A673 (cell line): Measurements from ENCODE around the gene GPR68. TPM values are rescaled to one million over a fixed set of nuclear protein-coding genes. Genes with fewer than 3 reads are reported as not detected.
"Not testable (repeated sequence)": the region's sequence is repeated elsewhere in the genome, so short reads cannot be mapped to it uniquely, and the experiment has no call there.

Experiments
- BruUV-seq: library from RNA; stranded (reverse); fragments of 400-500 nt; replicated peaks from 2 replicates; lab custom pipeline; 2021; lab: Mats Ljungman, UMichigan
- CTCF ChIA-PET: fragments of 300-600 bp; sonication (Branson Sonifier 250); formaldehyde crosslinking; loops from one replicate; lab custom pipeline; 2022; ENCODE audit warnings: antibody characterized with exemption; lab: Charles Lee
- POLR2A ChIA-PET: fragments of 300-600 bp; sonication (Branson Sonifier 250); formaldehyde crosslinking; loops from one replicate; lab custom pipeline; 2022; ENCODE audit warnings: antibody characterized with exemption; ENCODE audit not compliant: low non-redundant PET; lab: Charles Lee
- DNase-seq: peaks from one replicate; pipeline ENCODE4 v3.0.0-alpha.2; 2015; ENCODE audit warnings: low spot score
- H3K27ac ChIP-seq: fragments of 200-600 bp; sonication (generic); 2 replicates; pipeline ENCODE4 v1.5.1; 2016; ENCODE audit warnings: mixed run types, low read depth, mild to moderate bottlenecking, mixed read lengths, antibody characterized with exemption, low read length; ENCODE audit not compliant: poor library complexity, severe bottlenecking
- H3K27me3 ChIP-seq: fragments of 200-600 bp; sonication (generic); replicated peaks from 2 replicates; pipeline ENCODE4 v1.6.1; 2017; ENCODE audit warnings: mixed run types, low read depth, mild to moderate bottlenecking, mixed read lengths, antibody characterized with exemption, low read length; ENCODE audit not compliant: insufficient read depth, poor library complexity
- H3K36me3 ChIP-seq: fragments of 200-600 bp; sonication (generic); 2 replicates; pipeline ENCODE4 v1.6.1; 2016; ENCODE audit warnings: mixed run types, mild to moderate bottlenecking, mixed read lengths, antibody characterized with exemption, low read length; ENCODE audit not compliant: insufficient read depth, poor library complexity, severe bottlenecking
- H3K4me1 ChIP-seq: fragments of 200-600 bp; sonication (generic); 2 replicates; pipeline ENCODE4 v1.6.1; 2017; ENCODE audit warnings: mixed run types, mild to moderate bottlenecking, mixed read lengths, antibody characterized with exemption, low read length; ENCODE audit not compliant: insufficient read depth, poor library complexity, severe bottlenecking
- H3K4me3 ChIP-seq: fragments of 200-600 bp; sonication (generic); 2 replicates; pipeline ENCODE4 v1.5.1; 2016; ENCODE audit warnings: low read depth, mixed run types, mild to moderate bottlenecking, mixed read lengths, low read length; ENCODE audit not compliant: poor library complexity, severe bottlenecking
- H3K9me3 ChIP-seq: fragments of 200-600 bp; sonication (generic); 2 replicates; pipeline ENCODE4 v1.6.1; 2016; ENCODE audit warnings: mixed run types, low read depth, mild to moderate bottlenecking, mixed read lengths, antibody characterized with exemption, low read length; ENCODE audit not compliant: poor library complexity, severe bottlenecking
- EZH2 ChIP-seq: fragments of 200-600 bp; sonication (generic); IDR thresholded peaks from 2 replicates; pipeline ENCODE4 v1.6.1; 2017; ENCODE audit warnings: borderline replicate concordance, low read depth, mild to moderate bottlenecking, mixed read lengths, antibody characterized with exemption, low read length; ENCODE audit not compliant: poor library complexity, severe bottlenecking
- intact Hi-C: fragments of 100-400 bp; cut with micrococcal nuclease; formaldehyde crosslinking; loops from one replicate; pipeline ENCODE4 v1.10.0; 2022; ENCODE audit not compliant: unreplicated experiment
- total RNA-seq: library from RNA; stranded (reverse); gene quantifications from 2 replicates; pipeline ENCODE4 v1.2.3, GENCODE V29; 2021
- TF ChIP-seq, protein P1 (sequence below): fragments of 300-800, 200-600 bp; sonication (generic); conservative IDR thresholded peaks from 2 replicates; pipeline ENCODE4 v1.5.1; 2017; ENCODE audit warnings: low read depth, mild to moderate bottlenecking, antibody characterized with exemption, low read length, moderate library complexity, mixed read lengths

The GPR68 gene
- total RNA-seq, 1 experiment from 2014 or later, result 0.30 TPM

DNA sequence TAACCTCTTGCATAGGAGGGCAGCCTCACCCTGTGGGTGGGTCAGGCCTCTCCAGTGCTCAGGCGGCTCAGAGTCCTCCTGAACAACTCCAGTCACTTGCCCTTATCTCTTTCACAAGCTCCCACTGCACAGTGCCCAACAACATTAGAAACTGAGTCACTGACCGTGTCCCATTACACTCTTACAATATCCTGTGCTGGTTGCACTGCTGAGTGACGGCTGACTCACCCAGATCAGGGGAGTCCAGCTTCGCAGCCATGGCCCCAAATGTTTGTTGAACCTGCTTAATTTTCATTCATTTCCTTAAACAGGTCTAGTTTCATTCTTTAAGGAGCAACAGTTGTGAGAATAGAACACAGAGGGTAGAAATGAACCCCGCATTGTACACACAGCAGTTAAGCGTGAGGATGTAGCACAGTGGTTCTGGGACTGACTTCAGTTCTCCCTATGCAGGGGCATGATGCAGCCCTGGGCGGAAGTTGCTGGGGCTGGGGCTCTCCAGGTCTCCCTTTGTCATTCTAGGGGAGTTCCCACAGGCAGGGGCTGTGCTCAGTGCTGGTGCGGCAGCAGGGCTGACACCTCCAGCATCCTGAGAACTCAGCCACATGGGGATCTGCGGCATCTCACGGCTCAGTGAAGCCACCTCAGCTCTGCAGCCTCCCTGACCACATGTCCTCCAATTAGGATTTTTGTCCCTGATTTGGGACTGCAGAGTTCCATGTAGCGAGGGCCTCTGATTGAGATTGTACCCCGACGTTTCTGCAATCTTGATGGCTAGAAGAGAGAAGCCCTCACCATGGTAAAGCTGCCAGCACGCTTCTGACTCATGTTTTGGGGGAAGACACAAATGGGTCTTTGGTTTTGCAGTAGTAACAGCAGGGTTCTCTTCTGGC lies 16.1 kb downstream of the GPR68 start:
- H3K4me3 ChIP-seq, result no peak overlapping the region
- ChIA-PET POLR2A (no interaction called here), CTCF (interaction anchor here (1.1 kb wide), 1 partner anchor 26 kb away, joined by 4 read pairs; no protein-coding TSS in a partner anchor)
- no TSS peak for BruUV-seq
- DNase-seq, result no peak
- no peaks in the 10 kb centered on the region for H3K27me3 ChIP-seq
- intact Hi-C loops, result no loop called here
- H3K36me3 ChIP-seq, result no peaks in the 10 kb centered on the region
- H3K4me1 ChIP-seq, result no peaks in the 10 kb centered on the region
- TF ChIP-seq, protein P1, sequence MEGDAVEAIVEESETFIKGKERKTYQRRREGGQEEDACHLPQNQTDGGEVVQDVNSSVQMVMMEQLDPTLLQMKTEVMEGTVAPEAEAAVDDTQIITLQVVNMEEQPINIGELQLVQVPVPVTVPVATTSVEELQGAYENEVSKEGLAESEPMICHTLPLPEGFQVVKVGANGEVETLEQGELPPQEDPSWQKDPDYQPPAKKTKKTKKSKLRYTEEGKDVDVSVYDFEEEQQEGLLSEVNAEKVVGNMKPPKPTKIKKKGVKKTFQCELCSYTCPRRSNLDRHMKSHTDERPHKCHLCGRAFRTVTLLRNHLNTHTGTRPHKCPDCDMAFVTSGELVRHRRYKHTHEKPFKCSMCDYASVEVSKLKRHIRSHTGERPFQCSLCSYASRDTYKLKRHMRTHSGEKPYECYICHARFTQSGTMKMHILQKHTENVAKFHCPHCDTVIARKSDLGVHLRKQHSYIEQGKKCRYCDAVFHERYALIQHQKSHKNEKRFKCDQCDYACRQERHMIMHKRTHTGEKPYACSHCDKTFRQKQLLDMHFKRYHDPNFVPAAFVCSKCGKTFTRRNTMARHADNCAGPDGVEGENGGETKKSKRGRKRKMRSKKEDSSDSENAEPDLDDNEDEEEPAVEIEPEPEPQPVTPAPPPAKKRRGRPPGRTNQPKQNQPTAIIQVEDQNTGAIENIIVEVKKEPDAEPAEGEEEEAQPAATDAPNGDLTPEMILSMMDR, result no peak
- no peak for TF ChIP-seq EZH2
- H3K9me3 ChIP-seq, result no peaks in the 10 kb centered on the region
- no peak overlapping the region for H3K27ac ChIP-seq

DNA sequence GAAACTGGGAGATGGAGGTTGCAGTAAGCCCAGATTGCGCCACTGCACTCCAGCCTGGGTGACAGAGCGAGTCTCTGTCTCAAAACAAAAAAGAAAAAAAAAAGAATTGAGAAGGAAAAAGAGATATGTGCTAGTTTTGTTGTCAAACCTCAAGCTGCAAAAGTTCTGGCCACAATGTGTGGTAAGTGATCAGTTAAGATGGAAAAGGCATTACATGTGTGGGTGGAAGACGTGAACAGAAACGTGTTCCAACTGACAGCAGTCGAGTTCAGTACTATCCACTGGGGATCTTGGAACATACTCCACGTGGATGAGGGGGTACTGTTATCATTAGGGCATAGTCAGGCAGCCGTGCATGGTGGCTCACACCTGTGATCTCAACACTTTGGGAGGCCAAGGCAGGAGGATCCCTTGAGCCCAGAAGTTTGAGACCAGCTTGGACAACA lies 17.3 kb downstream of the GPR68 start:
- Histone ChIP-seq H3K27ac (no peak overlapping the region), H3K4me3 (no peak overlapping the region), H3K36me3 (no peaks in the 10 kb centered on the region), H3K9me3 (no peaks in the 10 kb centered on the region), H3K27me3 (no peaks in the 10 kb centered on the region), H3K4me1 (no peaks in the 10 kb centered on the region)
- DNase-seq, result no peak
- TF ChIP-seq, protein P1, result no peak
- TF ChIP-seq EZH2, result no peak
- POLR2A ChIA-PET, result no interaction called here
- CTCF ChIA-PET, result interaction anchor here (1.1 kb wide), 1 partner anchor 24 kb away, joined by 4 read pairs; no protein-coding TSS in a partner anchor
- BruUV-seq, result no TSS peak
- intact Hi-C loops, result no loop called here

DNA sequence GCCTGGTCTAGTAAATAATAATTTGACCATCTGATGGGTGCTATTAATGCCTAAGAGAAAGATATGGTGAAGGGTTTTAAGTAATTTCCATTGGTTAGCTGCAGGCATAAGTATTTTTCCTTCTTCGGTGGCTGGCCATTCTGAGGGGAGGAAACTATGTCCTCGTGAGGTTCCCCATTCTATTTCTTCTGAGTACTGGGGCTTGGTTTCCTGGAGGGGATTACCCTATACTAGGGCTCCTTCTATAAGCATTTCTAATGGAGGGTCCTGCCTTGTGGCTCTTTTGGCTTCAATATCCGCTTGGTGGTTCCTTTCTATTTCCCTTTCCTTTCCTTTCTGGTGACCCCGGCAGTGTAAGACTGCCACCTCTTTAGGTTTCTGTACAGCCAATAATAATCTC lies 18.1 kb downstream of the GPR68 start:
- H3K27me3 ChIP-seq, H3K27ac ChIP-seq, CTCF ChIA-PET, BruUV-seq, H3K9me3 ChIP-seq, intact Hi-C loops, DNase-seq, H3K36me3 ChIP-seq, POLR2A ChIA-PET, H3K4me1 ChIP-seq, H3K4me3 ChIP-seq: not testable (repeated sequence)
